K562 (cell line): ENCODE results near the gene PPP1R15A. TPM values are rescaled to one million over a fixed set of nuclear protein-coding genes. Genes with fewer than 3 reads are reported as not detected.

Experiments used
- ATAC-seq: fragments of 200-7000 bp; cut with Tn5 transposase; 3 replicates; pipeline ENCODE4 v1.9.1; 2020; ENCODE audit warnings: moderate library complexity
- BruUV-seq: library from RNA; stranded (reverse); fragments of 400-500 nt; replicated peaks from 2 replicates; lab custom pipeline; 2021; lab: Mats Ljungman, UMichigan
- CTCF ChIA-PET: fragments of 300-600 bp; formaldehyde crosslinking; extraction: SDS; loops from one replicate; lab custom pipeline; 2021; ENCODE audit warnings: low intra/inter-chr PET ratio; lab: Yijun Ruan, JAX
- POLR2A ChIA-PET: fragments of 300-600, 350-650 bp; sonication (Branson Sonifier 250); formaldehyde crosslinking; extraction: SDS; loops from one replicate; lab custom pipeline; 2021; ENCODE audit warnings: antibody characterized with exemption, inconsistent platforms; lab: Yijun Ruan, JAX
- DNase-seq, 4 experiments: peaks; one replicate each; pipeline versions ENCODE4 v3.0.0 to v3.0.0-alpha.2; 2011 to 2018; ENCODE audit warnings: low spot score in 3 of 4, mixed read lengths in 3 of 4; ENCODE audit errors: extremely low read depth in 1 of 4
- FAIRE-seq: peaks from 2 replicates; lab custom pipeline; 2011; peaks lifted over from hg19 to GRCh38; lab: Jason Lieb, UNC
- H2AFZ ChIP-seq: 2 replicates; pipeline ENCODE4 v1.6.0; 2011; ENCODE audit warnings: low read depth, low read length, control low read depth, inconsistent platforms
- H3K27ac ChIP-seq: fragments of 200-600 bp; 3 replicates; pipeline ENCODE4 v1.8.0; 2011; ENCODE audit warnings: low read depth, mild to moderate bottlenecking, control low read depth, inconsistent platforms, low read length, moderate library complexity, mixed read lengths; ENCODE audit errors: extremely low read depth
- H3K27me3 ChIP-seq, 2 experiments: fragments of 300-600 bp in 1 of 2; 2 replicates in 1 of 2; 3 replicates in 1 of 2; pipeline versions ENCODE4 v1.6.0 to v1.8.0; 2011; ENCODE audit warnings: inconsistent platforms in 2 of 2, low read length in 2 of 2, mild to moderate bottlenecking in 1 of 2, mixed read lengths in 1 of 2, moderate library complexity in 1 of 2; ENCODE audit not compliant: control insufficient read depth in 2 of 2, insufficient read depth in 2 of 2
- H3K36me3 ChIP-seq: fragments of 300-600 bp; 3 replicates; pipeline ENCODE4 v1.8.0; 2011; ENCODE audit warnings: mild to moderate bottlenecking, low read length, inconsistent platforms; ENCODE audit not compliant: control insufficient read depth, insufficient read depth
- H3K4me1 ChIP-seq, 2 experiments: fragments of 200-600 bp in 1 of 2; replicated peaks in 1 of 2; 2 replicates in 1 of 2; 3 replicates in 1 of 2; pipeline versions ENCODE4 v1.5.1 to v1.8.0; 2011; ENCODE audit warnings: inconsistent platforms in 2 of 2, low read length in 2 of 2, mild to moderate bottlenecking in 1 of 2, mixed read lengths in 1 of 2, moderate library complexity in 1 of 2; ENCODE audit not compliant: control insufficient read depth in 2 of 2, insufficient read depth in 2 of 2
- H3K4me2 ChIP-seq: 2 replicates; pipeline ENCODE4 v1.6.1; 2011; ENCODE audit warnings: low read length, control low read depth, inconsistent platforms, mixed read lengths; ENCODE audit not compliant: insufficient read depth
- H3K4me3 ChIP-seq: fragments of 200-600 bp; sonication (generic), shearing (Covaris generic); 2 replicates; pipeline ENCODE4 v1.5.1; 2016; ENCODE audit warnings: control low read depth, inconsistent platforms
- H3K79me2 ChIP-seq: fragments of 200-600 bp; 3 replicates; pipeline ENCODE4 v1.8.0; 2011; ENCODE audit warnings: low read length, inconsistent platforms; ENCODE audit not compliant: control insufficient read depth, insufficient read depth
- H3K9ac ChIP-seq, 2 experiments: 2 replicates each; pipeline versions ENCODE4 v1.6.0 to v1.6.1; 2011; ENCODE audit warnings: low read depth in 2 of 2, low read length in 2 of 2, control low read depth in 1 of 2, inconsistent platforms in 1 of 2, mild to moderate bottlenecking in 1 of 2, mixed read lengths in 1 of 2; ENCODE audit not compliant: insufficient read depth in 1 of 2
- H3K9me1 ChIP-seq: one replicate; pipeline ENCODE4 v1.6.0; 2011; ENCODE audit warnings: inconsistent platforms, mild to moderate bottlenecking, low read length, moderate library complexity; ENCODE audit not compliant: control insufficient read depth, insufficient read depth
- H3K9me3 ChIP-seq: replicated peaks from 2 replicates; pipeline ENCODE4 v1.5.1; 2011; ENCODE audit warnings: low read depth, low read length, inconsistent platforms; ENCODE audit not compliant: control insufficient read depth, insufficient read depth
- H4K20me1 ChIP-seq: replicated peaks from 2 replicates; pipeline ENCODE4 v1.6.1; 2011; ENCODE audit warnings: low read length, inconsistent platforms, mixed read lengths; ENCODE audit not compliant: control insufficient read depth, insufficient read depth
- CBFA2T3 ChIP-seq: fragments of 450-650 bp; IDR thresholded peaks from 2 replicates; pipeline ENCODE4 v1.6.1; 2017
- DPF2 ChIP-seq: fragments of 450-650 bp; IDR thresholded peaks from 2 replicates; pipeline ENCODE4 v1.6.1; 2016
- MLLT1 ChIP-seq, 2 experiments: fragments of 450-650 bp; IDR thresholded peaks; 2 replicates each; pipeline ENCODE4 v1.6.1; 2016
- MTA2 ChIP-seq: fragments of 450-650 bp; IDR thresholded peaks from 2 replicates; pipeline ENCODE4 v1.6.1; 2016; ENCODE audit warnings: low read depth
- NFE2 ChIP-seq: IDR thresholded peaks from 2 replicates; pipeline ENCODE4 v1.6.1; 2014; ENCODE audit warnings: antibody characterized with exemption, low read depth
- YBX1 ChIP-seq: fragments of 450-650 bp; IDR thresholded peaks from 2 replicates; pipeline ENCODE4 v1.7.1; 2016; ENCODE audit warnings: mild to moderate bottlenecking
- ZFP91 ChIP-seq: sonication (generic); formaldehyde crosslinking; IDR thresholded peaks from 2 replicates; pipeline ENCODE4 v1.8.0; 2022; ENCODE audit warnings: mild to moderate bottlenecking, missing genetic modification reagents
- ZNF12 ChIP-seq: sonication (generic); formaldehyde crosslinking; IDR thresholded peaks from 2 replicates; pipeline ENCODE4 v1.4.0; 2020; ENCODE audit warnings: mild to moderate bottlenecking, missing genetic modification reagents
- WGBS: fragments of 100-300 bp; shearing (Covaris generic); methylation state at CpG from one replicate; pipeline ENCODE4 v1.1.6; 2016; ENCODE audit warnings: low coverage, mixed read lengths; ENCODE audit not compliant: insufficient coverage; ENCODE audit errors: missing lambda C conversion rate; 5-methylcytosine and 5-hydroxymethylcytosine counted together
- in situ Hi-C: fragments of 300-500 bp; cut with MboI; formaldehyde crosslinking; loops from 4 replicates; pipeline ENCODE4 v1.15.0; 2018; ENCODE audit warnings: inconsistent platforms, mixed read lengths
- intact Hi-C: fragments of 100-400 bp; cut with micrococcal nuclease; formaldehyde crosslinking; loops from 2 replicates; pipeline ENCODE4 v1.14.2; 2022
- polyA plus RNA-seq, 8 experiments: library from polyadenylated mRNA; depleted of rRNA in 4 of 8; stranded (reverse) in 5 of 8; unstranded in 3 of 8; fragments of >200 nt; fragmentation: Nextera tagmentation in 2 of 8; fragmentation: Illumina TruSeq in 1 of 8; extraction: Ambion mirVana in 2 of 8; extraction: Trizol in 1 of 8; gene quantifications; 2 replicates each; pipeline versions ENCODE4 v1.2.1 to v1.2.3, GENCODE V29; 2011 to 2014; ENCODE audit warnings: inconsistent platforms in 1 of 8, missing spikeins in 1 of 8
- total RNA-seq, 7 experiments: library from RNA; depleted of rRNA in 6 of 7; stranded (reverse); fragments of >200 nt in 6 of 7; fragmentation: Illumina TruSeq in 2 of 7; extraction: Trizol in 2 of 7; gene quantifications; 2 replicates each; pipeline versions ENCODE4 v1.2.1 to v1.2.3, GENCODE V29; 2011 to 2021; ENCODE audit warnings: low replicate concordance in 1 of 7
- TF ChIP-seq, protein P1 (sequence below): sonication (generic); formaldehyde crosslinking; IDR thresholded peaks from 2 replicates; pipeline ENCODE4 v1.9.0; 2022; ENCODE audit warnings: mild to moderate bottlenecking, missing genetic modification reagents

The PPP1R15A gene
- total and polyA plus RNA-seq, 9 of the 15 experiments (the other 6 are each of a cell fraction or from before 2014, with no cell fraction given): 0.42 to 73.7 (median 44.0) TPM

DNA sequence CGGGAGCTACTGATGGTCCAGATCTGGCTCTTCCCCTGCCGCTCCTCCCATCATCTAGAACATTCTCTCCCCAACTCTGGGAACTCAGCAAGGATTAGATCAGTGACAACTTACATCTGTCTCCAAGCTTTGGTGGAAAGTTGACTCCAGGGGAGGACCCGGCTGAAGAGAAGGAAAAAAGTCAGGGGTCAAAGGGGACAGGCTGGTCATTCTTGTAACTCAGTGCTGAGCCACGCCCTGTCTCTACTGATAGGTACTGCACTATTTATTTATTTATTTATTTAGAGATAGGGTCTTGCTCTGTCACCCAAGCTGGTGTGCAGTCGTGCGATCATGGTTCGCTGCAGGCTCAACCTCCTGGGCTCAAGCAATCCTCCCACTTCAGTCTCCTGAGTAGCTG is 18.1 kb upstream of the PPP1R15A start (continued):
- TF ChIP-seq CBFA2T3 (peak; percentile 25; the same call in 1 of the 2 replicates), NFE2 (0 out of 2 replicates have a peak, but pooled peaks have one; percentile 9), MLLT1 (IDR thresholded peaks at IDR 0.05) (no peak), DPF2 (peak; percentile 50), YBX1 (no peak), ZFP91 (CRISPR knock-in tag) (no peak)
- TF ChIP-seq, protein P1, sequence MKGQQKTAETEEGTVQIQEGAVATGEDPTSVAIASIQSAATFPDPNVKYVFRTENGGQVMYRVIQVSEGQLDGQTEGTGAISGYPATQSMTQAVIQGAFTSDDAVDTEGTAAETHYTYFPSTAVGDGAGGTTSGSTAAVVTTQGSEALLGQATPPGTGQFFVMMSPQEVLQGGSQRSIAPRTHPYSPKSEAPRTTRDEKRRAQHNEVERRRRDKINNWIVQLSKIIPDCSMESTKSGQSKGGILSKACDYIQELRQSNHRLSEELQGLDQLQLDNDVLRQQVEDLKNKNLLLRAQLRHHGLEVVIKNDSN (CRISPR knock-in tag): no peak

DNA sequence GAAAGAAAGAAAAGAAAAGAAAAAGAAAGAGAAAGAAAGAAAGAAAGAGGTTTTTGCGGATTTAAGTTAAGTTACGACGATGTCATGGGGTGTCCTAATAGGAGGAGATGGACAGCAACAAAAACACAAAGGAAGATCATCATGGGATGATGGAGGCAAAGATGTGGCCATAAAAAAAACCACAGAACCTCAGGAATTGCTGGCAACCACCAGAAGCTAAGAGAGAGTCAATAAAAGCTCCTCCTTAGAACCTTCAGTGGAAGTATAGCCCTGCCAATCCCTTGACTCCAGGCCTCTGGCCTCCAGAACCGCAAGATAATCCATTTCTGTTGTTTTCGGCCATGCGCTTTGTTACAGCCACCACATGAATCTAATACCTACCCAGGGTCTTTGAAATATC is 15.3 kb upstream of the PPP1R15A start:
- 83% methylated on average over 4 of the region's 6 CpGs for WGBS
- intact Hi-C loops: no loop called here
- ChIA-PET POLR2A (interaction anchor here (2.2 to 5.2 kb wide), 2 partner anchors 16 to 110 kb away, joined by 9 to 24 read pairs; partner anchors contain the start of gene PPP1R15A), CTCF (no interaction called here)
- TF ChIP-seq MTA2: no peak
- peak; percentile 86 for TF ChIP-seq ZNF12 (CRISPR knock-in tag)
- Histone ChIP-seq H3K4me2 (no peak overlapping the region), H3K9me3 (no peaks in the 10 kb centered on the region), H3K4me1 (peaks cover 26 to 49% of the 10 kb centered on the region in 2 experiments), H4K20me1 (no peaks in the 10 kb centered on the region), H3K36me3 (no peaks in the 10 kb centered on the region; the same call in 2 of the 3 replicates), H3K9ac (peak overlapping the region in 1 of 2 experiments; percentile 55; a peak in 2 of 4 replicates), H3K79me2 (peaks cover 4% of the 10 kb centered on the region; the same call in 2 of the 3 replicates), H3K9me1 (no peaks in the 10 kb centered on the region), H3K27me3 (no peaks in the 10 kb centered on the region), H3K4me3 (no peak overlapping the region), H2AFZ (0 out of 2 replicates have a peak overlapping the region, but pooled peaks have one; percentile 26), H3K27ac (peak overlapping the region; percentile 51; the same call in 2 of the 3 replicates)
- ATAC-seq: no peak
- no TSS peak for BruUV-seq
- FAIRE-seq: no peak
- in situ Hi-C loops: no loop called here
- no peak for DNase-seq
